C4-2B (cell line): ENCODE results near the gene LIG3.

Experiments
- CTCF ChIP-seq: fragments of 450-650 bp; conservative IDR thresholded peaks from 2 replicates; pipeline ENCODE4 v1.5.1; 2017; ENCODE audit warnings: mild to moderate bottlenecking
- ZFX ChIP-seq: fragments of 450-650 bp; IDR thresholded peaks from 2 replicates; pipeline ENCODE4 v1.6.1; 2017

GRCh38 chr17:34980353-34980680, at the start of gene LIG3:
- TF ChIP-seq CTCF: no peak
- TF ChIP-seq ZFX: no peak
